Stimulated activated CD4-positive, alpha-beta T cell treated with anti-CD3 and anti-CD28 coated beads, TNF-alpha, amount 100 ng/mL, for 24 hours (primary cell): ENCODE measurements around the gene ESCO1.
A peak's percentile ranks its signal among the peaks of the same experiment; 100 is the strongest.
"Not testable (repeated sequence)": the region's sequence is repeated elsewhere in the genome, so short reads cannot be mapped to it uniquely, and the experiment has no call there.

ENCODE experiments used
- DNase-seq, 3 experiments: peaks; one replicate each; pipeline ENCODE4 v3.0.0-alpha.2; 2020; ENCODE audit warnings: low read depth in 3 of 3

ESCO1 gene

GRCh38 chr18:21600526-21601410 lies at the start of gene ESCO1:
TSS of gene ESCO1 (minus strand) at chr18:21600704. CDS start at chr18:21574843, 25,861 bp downstream.
- peak; percentile 82 to 92 (median 83) for DNase-seq

GRCh38 chr18:21640375-21640774 lies 39.9 kb upstream of the ESCO1 start:
- not testable (repeated sequence) for DNase-seq

GRCh38 chr18:21638822-21639221 lies 38.3 kb upstream of the ESCO1 start:
- no peak for DNase-seq

GRCh38 chr18:21636769-21637168 lies 36.3 kb upstream of the ESCO1 start:
- DNase-seq: no peak

- DNase-seq: no peak
These were observed 34.2 kb upstream of the ESCO1 start for GRCh38 chr18:21634588-21635199.

GRCh38 chr18:21632393-21632792 lies 31.9 kb upstream of the ESCO1 start:
- DNase-seq: no peak

GRCh38 chr18:21629089-21629832 lies 28.8 kb upstream of the ESCO1 start:
- DNase-seq: no peak

- not testable (repeated sequence) for DNase-seq
These were observed 21.1 kb upstream of the ESCO1 start for GRCh38 chr18:21621640-21622039.

GRCh38 chr18:21612125-21613039 lies 11.9 kb upstream of the ESCO1 start, which contains the start of gene SNRPD1:
TSS of gene SNRPD1 (plus strand) at chr18:21612314. CDS start at chr18:21612430, 116 bp downstream.
- peak; percentile 80 to 88 (median 81) for DNase-seq

- DNase-seq: not testable (repeated sequence)
These were observed 11.1 kb upstream of the ESCO1 start for GRCh38 chr18:21611401-21612124.

- DNase-seq: no peak
These were observed 4.7 kb upstream of the ESCO1 start for GRCh38 chr18:21605213-21605612.

- no peak for DNase-seq
These were observed 4.2 kb upstream of the ESCO1 start for GRCh38 chr18:21604671-21605070.

- no peak for DNase-seq
These were observed 1.7 kb upstream of the ESCO1 start for GRCh38 chr18:21602299-21602587.

GRCh38 chr18:21599585-21600525 lies 649 bp downstream of the ESCO1 start:
- DNase-seq: peak in 1 of 3 experiments; percentile 11

GRCh38 chr18:21598726-21599584 lies 1.5 kb downstream of the ESCO1 start:
- DNase-seq: no peak

GRCh38 chr18:21597620-21598019 lies 2.9 kb downstream of the ESCO1 start:
- no peak for DNase-seq

GRCh38 chr18:21593540-21594257 lies 6.8 kb downstream of the ESCO1 start:
- no peak for DNase-seq

GRCh38 chr18:21592361-21592760 lies 8.1 kb downstream of the ESCO1 start:
- not testable (repeated sequence) for DNase-seq
